HG03097 (cell line): ENCODE data around the gene RAB15.

Source experiments
- ATAC-seq: cut with Tn5 transposase; IDR thresholded peaks from one replicate; pipeline ENCODE4 v1.9.1; 2021; ENCODE audit not compliant: unreplicated experiment, low FRiP score

The RAB15 gene

GRCh38 chr14:64939817-64940190 lies 32.3 kb downstream of the RAB15 start:
- ATAC-seq: no peak

DNA sequence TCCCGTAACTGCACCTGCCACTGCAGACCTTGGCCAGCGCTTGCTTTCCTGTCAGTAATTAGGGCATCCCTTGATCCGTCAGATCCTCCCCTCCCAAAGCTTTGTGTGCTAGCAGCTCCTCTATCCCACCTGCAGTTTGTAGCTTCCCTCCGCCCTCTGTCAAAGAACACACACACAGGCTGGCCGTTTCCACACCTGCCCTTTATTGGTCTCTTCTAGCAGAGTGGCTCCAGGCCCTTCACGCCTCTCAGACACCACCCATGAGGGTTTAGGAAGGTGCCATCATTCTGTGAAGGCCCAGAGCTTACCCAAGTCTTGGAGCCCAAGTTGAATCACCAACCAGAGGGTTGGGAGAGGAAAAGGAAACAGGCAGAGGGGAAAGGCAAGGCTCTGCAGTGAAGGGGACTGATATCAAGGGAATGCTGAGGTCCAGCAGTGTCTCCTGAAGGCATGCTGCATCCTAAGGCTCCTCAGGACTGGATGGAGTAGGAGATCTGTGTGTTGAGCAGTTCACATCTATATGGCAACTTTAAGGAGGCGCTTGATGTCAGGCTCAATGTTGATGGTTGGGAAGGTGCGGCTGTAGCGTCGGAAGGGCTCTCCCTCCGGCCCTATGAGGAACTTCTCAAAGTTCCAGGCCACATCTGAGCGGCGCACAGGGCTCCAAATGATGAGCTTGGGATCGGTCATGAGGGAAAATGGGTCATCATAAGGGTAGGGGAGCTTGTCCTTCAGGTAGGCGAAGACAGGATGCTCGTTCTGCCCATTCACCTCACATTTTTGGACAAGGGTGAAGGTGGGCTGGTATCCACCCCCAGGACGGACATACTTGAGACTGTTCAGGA lies 32.9 kb downstream of the RAB15 start:
- ATAC-seq: no peak

DNA sequence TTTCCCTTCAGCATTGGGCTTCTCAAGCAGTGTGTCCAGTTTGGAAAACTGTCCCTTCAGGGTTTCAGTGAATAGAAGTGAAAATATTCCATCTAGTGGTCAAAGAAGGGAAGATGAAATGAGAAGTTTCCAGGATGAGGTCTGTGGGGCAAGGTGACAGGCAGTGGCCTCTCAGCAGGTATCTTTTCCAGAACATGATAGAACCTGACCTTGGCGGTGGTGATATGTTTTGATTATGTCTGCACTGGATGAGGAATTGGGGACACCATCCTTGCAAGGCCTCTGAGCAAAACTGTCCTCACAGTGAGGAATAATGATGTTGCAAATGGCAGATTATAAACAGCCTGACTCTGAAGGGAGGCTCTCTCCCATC lies 34.3 kb downstream of the RAB15 start:
- ATAC-seq: no peak

- no peak for ATAC-seq
Measured at GRCh38 chr14:64937171-64937820, 34.8 kb downstream of the RAB15 start.

GRCh38 chr14:64935508-64935907 lies 36.6 kb downstream of the RAB15 start:
- no peak for ATAC-seq

DNA sequence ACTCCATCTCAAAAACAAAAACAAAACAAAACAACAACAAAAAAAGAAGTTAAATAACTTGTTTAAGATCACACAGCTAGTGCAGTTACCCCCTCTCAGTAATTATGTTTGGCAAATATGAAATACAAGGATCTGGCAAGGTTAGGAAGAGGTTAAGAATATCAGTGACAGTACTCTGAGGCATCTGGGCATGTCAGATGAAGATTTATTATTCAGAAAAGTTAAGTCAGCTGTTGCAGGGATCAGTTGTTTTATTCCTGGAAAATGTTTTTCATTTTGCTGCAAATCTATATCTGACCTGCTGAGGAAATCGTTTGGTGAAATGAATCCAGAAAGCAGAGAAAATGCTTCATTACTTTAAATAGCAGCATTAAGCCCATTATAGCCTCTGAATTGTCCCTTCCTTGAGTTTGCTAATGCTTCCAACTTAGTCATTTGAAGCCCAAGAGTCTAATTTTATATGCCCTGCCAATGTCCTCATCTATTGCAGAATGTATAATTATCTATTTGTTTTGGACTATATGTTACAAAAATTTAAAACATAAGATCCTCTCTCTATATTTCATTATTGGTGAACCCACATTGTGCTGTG lies 37.7 kb downstream of the RAB15 start:
- no peak for ATAC-seq

DNA sequence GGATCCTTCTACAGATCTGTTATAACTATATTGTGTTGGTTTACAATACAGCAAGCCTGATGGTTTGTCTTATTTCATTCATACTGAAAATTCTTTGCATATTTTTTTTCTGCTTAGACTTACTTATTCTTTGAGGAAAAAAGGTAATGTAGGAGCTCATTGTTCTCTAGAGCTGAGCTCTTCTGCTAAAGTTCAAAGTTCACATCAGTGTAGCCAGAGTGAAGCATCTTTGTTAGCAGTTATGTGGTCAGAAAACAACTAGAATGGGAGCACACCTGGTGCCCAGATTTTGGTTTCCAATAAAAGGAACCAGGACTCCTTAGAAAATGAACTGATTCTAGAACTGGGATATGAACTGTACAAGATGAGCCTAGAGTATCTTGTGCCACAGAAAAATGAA lies 39.9 kb downstream of the RAB15 start:
- ATAC-seq: no peak

GRCh38 chr14:64931123-64931522 lies 41.0 kb downstream of the RAB15 start:
- no peak for ATAC-seq

GRCh38 chr14:64930085-64930843 lies 41.9 kb downstream of the RAB15 start:
- no peak for ATAC-seq

DNA sequence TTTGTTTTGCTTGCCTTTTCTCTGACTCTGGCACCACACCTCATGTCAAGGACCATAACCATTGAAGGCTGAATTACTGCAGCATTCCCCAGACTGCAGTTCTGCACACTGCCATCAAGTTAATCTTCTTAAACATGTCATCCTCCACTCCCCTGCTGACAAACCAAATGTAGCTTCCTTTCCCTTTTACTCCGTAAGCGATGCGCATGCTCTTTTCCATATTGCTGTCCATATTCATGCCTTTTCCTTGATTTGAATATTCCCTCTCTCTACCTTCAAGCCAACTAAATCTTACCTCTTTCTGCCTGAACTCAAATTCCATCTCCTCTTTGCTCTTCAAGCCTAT lies 43.1 kb downstream of the RAB15 start:
- ATAC-seq: no peak

DNA sequence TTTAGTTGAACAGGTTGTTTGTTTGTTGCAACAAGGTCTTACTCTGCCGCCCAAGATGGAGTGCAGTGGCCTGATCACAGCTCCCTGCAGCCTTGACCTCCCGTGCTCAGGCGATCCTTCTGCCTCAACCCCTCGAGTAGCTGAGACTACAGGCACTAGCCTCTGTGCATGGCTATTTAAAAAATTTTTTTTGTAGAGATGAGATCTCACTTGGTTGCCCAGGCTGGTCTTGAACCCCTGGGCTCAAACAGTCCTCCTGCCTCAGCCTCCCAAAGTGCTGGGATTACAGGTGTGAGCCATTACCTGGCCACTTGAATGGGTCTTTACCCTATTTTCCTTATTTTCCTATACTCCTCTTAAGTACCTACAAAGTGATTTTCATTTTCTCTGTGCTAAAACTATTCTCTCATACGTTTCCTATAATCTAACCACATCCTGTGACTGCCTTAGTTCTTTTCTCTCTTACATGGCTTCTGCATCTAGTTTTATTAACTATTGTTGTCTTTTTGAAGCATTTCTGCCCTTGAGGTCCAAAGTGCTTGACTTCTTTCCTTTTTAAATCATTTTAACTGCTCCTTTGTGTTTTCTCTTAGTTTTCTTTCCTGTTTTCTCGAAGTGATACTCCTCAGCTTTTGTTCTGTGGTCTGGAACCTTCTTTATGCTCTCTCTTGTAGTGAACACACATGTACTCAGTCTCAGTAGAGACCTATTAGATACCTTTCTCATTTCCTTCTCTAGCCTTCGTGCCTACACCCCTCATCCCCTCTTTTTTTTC lies 43.7 kb downstream of the RAB15 start:
- ATAC-seq: peak; percentile 61

DNA sequence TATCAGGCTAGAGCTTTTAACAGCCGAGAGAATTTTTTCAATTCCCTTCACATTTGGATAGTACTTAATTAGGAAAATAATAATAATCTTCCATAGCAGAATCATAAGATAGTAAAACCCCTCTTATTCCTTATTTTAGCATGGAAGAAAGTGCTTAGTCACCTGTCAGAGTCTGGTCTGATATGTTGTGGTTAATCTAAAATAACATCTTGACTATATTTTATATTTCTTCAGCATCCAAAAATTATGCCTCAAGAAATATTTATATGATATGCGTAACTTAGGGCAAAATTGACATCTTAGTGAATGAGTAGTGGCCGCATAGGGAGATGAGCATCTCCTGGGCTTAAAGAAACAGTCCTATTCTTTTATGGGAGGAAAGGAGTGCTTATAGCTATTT lies 45.1 kb downstream of the RAB15 start:
- ATAC-seq: no peak

- no peak for ATAC-seq
Measured at GRCh38 chr14:64926398-64926995, 45.6 kb downstream of the RAB15 start.

DNA sequence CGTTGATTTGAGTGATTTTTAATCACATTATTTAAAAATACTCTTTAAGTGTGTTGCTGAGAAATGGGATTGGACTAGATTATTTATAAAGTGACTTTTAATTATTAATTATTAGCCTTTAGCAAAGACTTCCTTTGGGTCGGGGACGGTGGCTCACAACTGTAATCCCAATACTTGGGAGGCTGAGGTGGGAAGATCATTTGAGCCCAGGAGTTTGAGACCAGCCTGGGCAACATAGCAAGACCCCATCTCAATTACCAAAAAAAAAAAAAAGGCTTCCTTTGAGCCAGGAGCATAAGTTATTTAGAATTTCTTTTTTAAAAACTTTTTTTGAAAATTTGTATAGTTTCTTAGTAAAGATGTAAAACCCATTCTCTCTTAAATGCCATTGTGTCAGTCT lies 49.1 kb downstream of the RAB15 start:
- ATAC-seq: no peak

- no peak for ATAC-seq
Measured at GRCh38 chr14:64920465-64920864, 51.7 kb downstream of the RAB15 start.

DNA sequence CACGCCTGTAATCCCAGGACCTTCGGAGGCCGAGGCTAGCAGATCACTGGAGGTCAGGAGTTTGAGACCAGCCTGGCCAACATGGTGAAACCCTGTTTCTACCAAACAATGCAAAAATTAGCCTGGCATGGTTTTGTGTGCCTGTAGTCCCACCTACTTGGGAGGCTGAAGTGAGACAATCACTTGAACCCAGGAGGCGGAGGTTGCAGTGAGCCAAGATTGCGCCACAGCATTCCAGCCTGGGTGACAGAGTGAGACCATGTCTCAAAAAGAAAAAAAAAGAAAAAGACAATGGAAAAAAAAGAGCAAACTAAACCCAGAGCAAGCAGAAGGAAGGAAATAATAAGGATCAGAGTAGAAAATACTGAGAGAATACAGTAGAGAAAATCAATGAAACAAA lies 52.5 kb downstream of the RAB15 start:
- ATAC-seq: no peak

DNA sequence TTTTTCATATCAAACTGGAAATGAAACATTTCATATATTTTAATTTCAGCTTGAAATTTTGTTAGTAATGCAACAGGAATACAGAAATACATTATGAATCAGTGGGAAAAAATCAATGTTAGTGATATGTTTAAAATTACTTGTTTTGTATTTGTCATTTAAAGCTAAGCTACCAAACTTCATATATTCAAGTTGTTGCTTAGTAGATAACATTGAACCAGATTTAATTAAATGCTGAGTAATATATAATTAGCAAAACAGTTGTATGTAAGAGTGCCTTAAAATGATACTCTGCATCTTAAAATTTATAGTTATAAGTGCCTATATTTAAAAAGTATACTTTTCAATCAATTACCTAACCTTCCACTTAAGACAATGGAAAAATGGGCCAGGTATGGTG lies 52.9 kb downstream of the RAB15 start:
- no peak for ATAC-seq

DNA sequence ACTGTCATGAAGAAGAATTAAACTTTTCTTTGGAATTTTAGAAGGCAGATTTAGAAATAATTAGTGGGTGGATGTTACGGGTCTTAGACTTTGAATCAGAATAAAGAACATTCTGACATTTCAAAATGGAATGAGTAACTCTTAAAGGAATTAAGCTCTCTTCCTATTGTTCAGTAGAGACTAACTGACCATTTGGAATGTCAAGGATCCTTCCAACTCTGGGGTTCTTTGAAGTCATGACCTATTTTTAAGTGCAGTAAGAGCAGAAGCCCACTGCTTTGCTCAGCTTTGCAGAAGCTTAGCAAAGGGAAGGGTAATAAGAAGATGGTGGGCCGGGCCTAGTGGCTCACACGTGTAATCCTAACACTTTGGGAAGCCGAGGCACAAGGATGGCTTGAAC lies 53.9 kb downstream of the RAB15 start:
- ATAC-seq: no peak

DNA sequence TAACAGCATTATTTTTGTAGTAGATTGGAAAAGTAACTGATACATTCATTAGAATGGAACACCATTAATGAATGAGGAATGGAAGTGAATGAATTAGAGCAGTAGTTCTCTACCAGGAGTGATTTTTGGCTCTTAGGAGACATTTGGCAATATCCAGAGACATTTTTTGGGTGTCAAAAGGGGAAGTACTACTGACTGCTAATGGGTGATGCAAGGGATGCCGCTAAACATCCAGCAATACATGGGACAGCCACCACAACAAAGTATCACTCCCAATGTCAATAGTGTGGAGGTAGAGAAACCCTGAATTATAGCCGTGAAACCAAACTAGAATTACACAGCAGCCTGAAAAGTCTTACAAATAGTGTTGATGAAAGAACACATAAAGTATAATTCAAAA lies 56.3 kb downstream of the RAB15 start:
- ATAC-seq: no peak

DNA sequence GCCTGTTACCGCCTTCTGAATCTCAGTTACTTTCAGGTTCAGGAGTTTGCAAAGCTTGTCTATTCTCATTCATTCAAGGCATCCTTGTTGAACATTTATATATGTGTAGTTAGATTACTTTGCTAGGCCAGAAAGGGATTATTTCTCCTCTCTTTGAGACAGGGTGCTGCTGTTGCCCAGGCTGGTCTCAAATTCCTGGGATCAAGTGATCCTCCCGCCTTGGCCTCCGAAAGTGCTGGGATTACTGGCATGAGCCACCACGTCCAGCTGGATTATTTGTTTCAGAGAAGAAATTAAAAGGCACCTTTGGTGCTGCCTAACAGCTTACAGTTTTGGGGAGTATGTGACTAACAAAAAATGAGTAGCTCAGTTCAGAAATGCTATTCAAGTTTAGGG lies 57.1 kb downstream of the RAB15 start:
- ATAC-seq: no peak
